WERI-Rb-1 (cell line): Measurements from ENCODE around the gene RABGAP1L.

Source experiments
- DNase-seq: peaks from one replicate; pipeline ENCODE4 v3.0.0-alpha.2; 2020
- H3K27ac ChIP-seq: fragments of 250-450 bp; sonication (Bioruptor Pico); 2 replicates; pipeline ENCODE4 v1.5.1; 2020; ENCODE audit warnings: mild to moderate bottlenecking, moderate library complexity
- H3K27me3 ChIP-seq: fragments of 250-450 bp; sonication (Bioruptor Pico); 2 replicates; pipeline ENCODE4 v1.5.1; 2021; ENCODE audit warnings: mild to moderate bottlenecking, low read depth, moderate library complexity; ENCODE audit not compliant: insufficient read depth, severe bottlenecking
- H3K36me3 ChIP-seq: fragments of 250-450 bp; sonication (Bioruptor Pico); 2 replicates; pipeline ENCODE4 v1.5.1; 2020; ENCODE audit warnings: mild to moderate bottlenecking, moderate library complexity
- H3K4me3 ChIP-seq: 2 replicates; pipeline ENCODE4 v1.5.1; 2011; ENCODE audit warnings: low read depth, mild to moderate bottlenecking, control low read depth, low read length
- H3K9me3 ChIP-seq: fragments of 250-450 bp; sonication (Bioruptor Pico); 2 replicates; pipeline ENCODE4 v1.5.1; 2021; ENCODE audit warnings: mild to moderate bottlenecking, moderate library complexity; ENCODE audit not compliant: severe bottlenecking
- TF ChIP-seq, protein P1 (sequence below): IDR thresholded peaks from 2 replicates; pipeline ENCODE4 v1.5.1; 2011; ENCODE audit warnings: low read depth, mild to moderate bottlenecking, control low read depth, inconsistent platforms, low read length

Gene RABGAP1L

GRCh38 chr1:174284052-174284451 is 124.7 kb downstream of the RABGAP1L start:
- DNase-seq = no peak
- Histone ChIP-seq H3K4me3 (no peak overlapping the region), H3K27ac (no peak overlapping the region), H3K27me3 (no peaks in the 10 kb centered on the region), H3K36me3 (no peaks in the 10 kb centered on the region), H3K9me3 (no peaks in the 10 kb centered on the region)
- TF ChIP-seq, protein P1, sequence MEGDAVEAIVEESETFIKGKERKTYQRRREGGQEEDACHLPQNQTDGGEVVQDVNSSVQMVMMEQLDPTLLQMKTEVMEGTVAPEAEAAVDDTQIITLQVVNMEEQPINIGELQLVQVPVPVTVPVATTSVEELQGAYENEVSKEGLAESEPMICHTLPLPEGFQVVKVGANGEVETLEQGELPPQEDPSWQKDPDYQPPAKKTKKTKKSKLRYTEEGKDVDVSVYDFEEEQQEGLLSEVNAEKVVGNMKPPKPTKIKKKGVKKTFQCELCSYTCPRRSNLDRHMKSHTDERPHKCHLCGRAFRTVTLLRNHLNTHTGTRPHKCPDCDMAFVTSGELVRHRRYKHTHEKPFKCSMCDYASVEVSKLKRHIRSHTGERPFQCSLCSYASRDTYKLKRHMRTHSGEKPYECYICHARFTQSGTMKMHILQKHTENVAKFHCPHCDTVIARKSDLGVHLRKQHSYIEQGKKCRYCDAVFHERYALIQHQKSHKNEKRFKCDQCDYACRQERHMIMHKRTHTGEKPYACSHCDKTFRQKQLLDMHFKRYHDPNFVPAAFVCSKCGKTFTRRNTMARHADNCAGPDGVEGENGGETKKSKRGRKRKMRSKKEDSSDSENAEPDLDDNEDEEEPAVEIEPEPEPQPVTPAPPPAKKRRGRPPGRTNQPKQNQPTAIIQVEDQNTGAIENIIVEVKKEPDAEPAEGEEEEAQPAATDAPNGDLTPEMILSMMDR = no peak

DNA sequence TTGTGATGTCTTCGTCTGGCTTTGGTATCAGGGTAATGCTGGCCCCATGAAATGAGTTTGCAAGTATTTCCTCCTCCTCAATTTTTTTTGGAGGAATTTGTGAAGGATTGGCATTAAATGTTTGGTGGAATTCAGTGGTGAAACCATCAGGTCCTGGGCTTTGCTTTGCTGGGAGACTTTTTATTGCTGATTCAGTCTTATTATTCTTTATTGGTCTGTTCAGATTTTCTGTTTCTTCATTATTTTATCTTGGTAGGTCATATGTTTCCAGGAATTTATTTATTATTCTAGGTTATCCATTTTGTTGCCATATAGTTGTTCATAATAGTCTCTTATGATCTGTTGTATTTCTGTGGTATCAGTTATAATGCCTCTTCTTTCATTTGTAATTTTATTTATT is 126.7 kb downstream of the RABGAP1L start:
- Histone ChIP-seq H3K27me3 (no peaks in the 10 kb centered on the region), H3K4me3 (no peak overlapping the region), H3K36me3 (no peaks in the 10 kb centered on the region), H3K27ac (no peak overlapping the region), H3K9me3 (no peaks in the 10 kb centered on the region)
- TF ChIP-seq, protein P1 = no peak
- no peak for DNase-seq

DNA sequence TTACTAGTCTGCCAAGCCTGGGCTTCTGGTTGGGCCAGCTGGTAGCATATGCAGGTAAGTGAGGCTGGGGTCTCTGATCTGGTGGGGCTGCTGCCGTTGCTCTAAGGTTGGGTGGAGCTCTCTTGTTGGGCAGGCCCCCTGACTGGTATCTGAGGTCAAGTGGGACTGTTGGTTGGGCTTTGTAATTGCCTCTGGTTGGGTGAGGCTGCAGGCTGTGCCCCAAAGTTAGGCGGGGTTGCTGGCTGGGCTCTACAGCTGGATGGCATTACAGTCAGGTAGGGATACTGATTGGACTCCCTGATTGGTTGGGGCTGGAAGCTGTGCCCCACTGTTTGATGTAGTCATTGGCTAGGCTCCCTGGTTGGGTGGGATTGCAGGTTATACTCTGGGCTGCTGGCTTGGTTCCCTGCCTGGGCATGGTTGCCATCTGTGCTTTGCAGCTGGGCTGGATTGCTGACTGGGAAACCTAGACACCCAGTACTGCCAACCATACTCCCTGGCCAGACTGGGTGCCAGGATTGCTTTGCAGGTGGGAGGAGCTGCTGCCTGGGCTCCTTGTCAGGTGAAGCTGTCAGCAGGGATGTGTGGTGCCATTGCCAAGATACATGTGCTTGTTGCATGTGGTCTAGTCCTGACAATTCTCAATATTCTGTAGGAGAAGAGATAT is 130.5 kb downstream of the RABGAP1L start:
- no peaks in the 10 kb centered on the region for H3K27me3 ChIP-seq
- H3K36me3 ChIP-seq = no peaks in the 10 kb centered on the region
- TF ChIP-seq, protein P1 = no peak
- DNase-seq = no peak
- no peak overlapping the region for H3K27ac ChIP-seq
- H3K4me3 ChIP-seq = no peak overlapping the region
- H3K9me3 ChIP-seq = no peaks in the 10 kb centered on the region

DNA sequence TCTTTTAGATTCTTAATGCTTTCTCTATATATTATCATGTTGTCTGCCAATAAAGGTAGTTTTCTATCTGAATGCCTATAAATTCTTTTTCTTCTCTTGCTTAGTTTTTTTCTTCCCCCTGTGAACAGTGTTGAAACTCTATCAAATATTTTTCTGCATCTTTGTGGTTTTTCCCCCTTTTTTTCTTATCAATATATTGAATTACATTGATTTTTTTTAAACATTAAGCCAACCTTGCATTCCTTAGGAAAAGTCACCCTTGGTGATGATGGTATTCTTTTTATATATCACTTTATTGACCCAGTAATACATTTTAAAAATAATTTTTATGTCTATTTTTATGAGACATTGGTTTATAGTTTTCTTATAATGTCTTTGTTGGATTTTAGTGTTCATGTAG is 131.7 kb downstream of the RABGAP1L start:
- H3K27ac ChIP-seq = no peak overlapping the region
- no peaks in the 10 kb centered on the region for H3K36me3 ChIP-seq
- no peak overlapping the region for H3K4me3 ChIP-seq
- TF ChIP-seq, protein P1 = no peak
- no peak for DNase-seq
- no peaks in the 10 kb centered on the region for H3K9me3 ChIP-seq
- H3K27me3 ChIP-seq = no peaks in the 10 kb centered on the region

GRCh38 chr1:174296309-174296708 is 137.0 kb downstream of the RABGAP1L start:
- H3K9me3 ChIP-seq = peaks cover 5% of the 10 kb centered on the region
- TF ChIP-seq, protein P1 = no peak
- no peaks in the 10 kb centered on the region for H3K27me3 ChIP-seq
- H3K4me3 ChIP-seq = no peak overlapping the region
- H3K27ac ChIP-seq = no peak overlapping the region
- H3K36me3 ChIP-seq = no peaks in the 10 kb centered on the region
- no peak for DNase-seq

DNA sequence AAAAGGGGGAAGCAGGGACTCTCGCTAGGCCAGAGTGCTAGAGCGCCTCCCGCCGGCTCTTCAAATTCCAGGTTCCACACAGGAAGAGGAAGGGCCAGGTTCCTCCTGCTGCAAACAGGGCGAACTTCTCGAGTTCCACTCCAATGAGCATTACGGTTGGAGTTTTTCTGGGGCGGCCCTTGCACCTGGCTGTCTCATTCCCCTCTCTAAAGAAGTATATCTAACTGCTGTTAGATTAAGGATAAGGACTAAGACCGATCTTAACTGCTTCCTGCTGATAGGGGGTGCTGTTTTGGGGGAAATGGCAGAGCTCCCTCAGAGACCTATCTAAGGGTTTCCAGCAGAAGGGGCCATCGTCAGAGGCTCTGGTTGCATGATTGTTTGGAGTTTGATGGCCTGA is 138.0 kb downstream of the RABGAP1L start:
- no peak overlapping the region for H3K27ac ChIP-seq
- no peak overlapping the region for H3K4me3 ChIP-seq
- H3K36me3 ChIP-seq = no peaks in the 10 kb centered on the region
- TF ChIP-seq, protein P1 = no peak
- H3K27me3 ChIP-seq = no peaks in the 10 kb centered on the region
- DNase-seq = no peak
- peaks cover 5% of the 10 kb centered on the region for H3K9me3 ChIP-seq
